Ishikawa (cell line): Measurements from ENCODE around the gene CD82.

Experiments
- CEBPB ChIP-seq: IDR thresholded peaks from 2 replicates; pipeline ENCODE4 v1.6.1; 2012
- CREB1 ChIP-seq: IDR thresholded peaks from 2 replicates; pipeline ENCODE4 v1.6.1; 2012; ENCODE audit warnings: low read depth
- EGR1 ChIP-seq: IDR thresholded peaks from 2 replicates; pipeline ENCODE4 v1.6.1; 2012
- EP300 ChIP-seq: IDR thresholded peaks from 2 replicates; pipeline ENCODE4 v1.6.1; 2012; ENCODE audit warnings: borderline replicate concordance
- FOXM1 ChIP-seq: IDR thresholded peaks from 2 replicates; pipeline ENCODE4 v1.6.1; 2012; ENCODE audit warnings: low read depth, borderline replicate concordance
- NFIC ChIP-seq: IDR thresholded peaks from 2 replicates; pipeline ENCODE4 v1.6.1; 2012
- RAD21 ChIP-seq: IDR thresholded peaks from 2 replicates; pipeline ENCODE4 v1.6.1; 2012; ENCODE audit warnings: low read depth
- TAF1 ChIP-seq: IDR thresholded peaks from 2 replicates; pipeline ENCODE4 v1.6.1; 2012; ENCODE audit warnings: low read depth, mild to moderate bottlenecking
- TCF12 ChIP-seq: IDR thresholded peaks from 2 replicates; pipeline ENCODE4 v1.6.1; 2012; ENCODE audit warnings: low read depth
- TEAD4 ChIP-seq: IDR thresholded peaks from 2 replicates; pipeline ENCODE4 v1.6.1; 2012
- YY1 ChIP-seq: IDR thresholded peaks from 2 replicates; pipeline ENCODE4 v1.6.1; 2012; ENCODE audit warnings: low read depth
- ZBTB7A ChIP-seq: IDR thresholded peaks from 2 replicates; pipeline ENCODE4 v1.6.1; 2012; ENCODE audit warnings: low read depth
- TF ChIP-seq, protein P1 (sequence below): IDR thresholded peaks from 2 replicates; pipeline ENCODE4 v1.6.1; 2012
- TF ChIP-seq, protein P2 (sequence below): IDR thresholded peaks from 2 replicates; pipeline ENCODE4 v1.6.1; 2012
- TF ChIP-seq, protein P3 (sequence below): IDR thresholded peaks from 2 replicates; pipeline ENCODE4 v1.6.1; 2012; ENCODE audit warnings: low read depth, mild to moderate bottlenecking

The CD82 gene

DNA sequence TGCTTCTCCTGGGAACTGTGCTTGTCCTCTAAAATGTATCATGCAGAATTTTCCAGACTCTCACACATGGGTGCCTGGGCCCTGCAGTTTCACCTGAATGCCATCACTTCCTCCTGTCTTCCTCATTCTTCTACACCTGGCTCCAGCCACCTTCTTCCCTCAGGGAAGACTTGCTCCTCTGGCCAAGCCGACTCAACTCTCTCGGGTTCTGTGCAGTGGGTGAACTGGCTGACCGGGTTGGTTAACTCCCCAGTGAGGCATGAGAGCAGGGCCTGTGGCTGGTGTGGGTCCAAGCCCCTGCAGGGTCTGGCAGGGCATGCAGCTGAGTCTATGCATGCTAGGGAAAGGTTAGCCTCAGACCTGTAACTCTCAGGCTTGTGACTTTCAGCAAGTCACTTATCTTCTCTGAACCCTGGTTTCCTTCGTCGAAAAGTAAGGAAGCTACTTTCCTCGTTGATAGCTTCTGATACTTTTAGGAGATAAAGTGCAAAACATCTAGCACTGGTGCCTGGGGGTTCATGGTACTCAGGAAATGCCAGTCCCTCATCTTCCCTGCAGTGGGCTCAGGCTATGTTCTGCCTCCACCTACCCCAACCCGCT lies 11.9 kb downstream of the CD82 start:
- no peak for TF ChIP-seq EGR1
- no peak for TF ChIP-seq CREB1
- no peak for TF ChIP-seq YY1
- TF ChIP-seq TAF1 = no peak
- no peak for TF ChIP-seq TEAD4
- TF ChIP-seq EP300 = no peak
- TF ChIP-seq CEBPB = no peak
- TF ChIP-seq ZBTB7A = no peak
- TF ChIP-seq, protein P1, sequence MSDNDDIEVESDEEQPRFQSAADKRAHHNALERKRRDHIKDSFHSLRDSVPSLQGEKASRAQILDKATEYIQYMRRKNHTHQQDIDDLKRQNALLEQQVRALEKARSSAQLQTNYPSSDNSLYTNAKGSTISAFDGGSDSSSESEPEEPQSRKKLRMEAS = no peak
- TF ChIP-seq TCF12 = no peak
- TF ChIP-seq FOXM1 = no peak
- TF ChIP-seq, protein P2, sequence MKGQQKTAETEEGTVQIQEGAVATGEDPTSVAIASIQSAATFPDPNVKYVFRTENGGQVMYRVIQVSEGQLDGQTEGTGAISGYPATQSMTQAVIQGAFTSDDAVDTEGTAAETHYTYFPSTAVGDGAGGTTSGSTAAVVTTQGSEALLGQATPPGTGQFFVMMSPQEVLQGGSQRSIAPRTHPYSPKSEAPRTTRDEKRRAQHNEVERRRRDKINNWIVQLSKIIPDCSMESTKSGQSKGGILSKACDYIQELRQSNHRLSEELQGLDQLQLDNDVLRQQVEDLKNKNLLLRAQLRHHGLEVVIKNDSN = no peak
- no peak for TF ChIP-seq NFIC
- TF ChIP-seq, protein P3, sequence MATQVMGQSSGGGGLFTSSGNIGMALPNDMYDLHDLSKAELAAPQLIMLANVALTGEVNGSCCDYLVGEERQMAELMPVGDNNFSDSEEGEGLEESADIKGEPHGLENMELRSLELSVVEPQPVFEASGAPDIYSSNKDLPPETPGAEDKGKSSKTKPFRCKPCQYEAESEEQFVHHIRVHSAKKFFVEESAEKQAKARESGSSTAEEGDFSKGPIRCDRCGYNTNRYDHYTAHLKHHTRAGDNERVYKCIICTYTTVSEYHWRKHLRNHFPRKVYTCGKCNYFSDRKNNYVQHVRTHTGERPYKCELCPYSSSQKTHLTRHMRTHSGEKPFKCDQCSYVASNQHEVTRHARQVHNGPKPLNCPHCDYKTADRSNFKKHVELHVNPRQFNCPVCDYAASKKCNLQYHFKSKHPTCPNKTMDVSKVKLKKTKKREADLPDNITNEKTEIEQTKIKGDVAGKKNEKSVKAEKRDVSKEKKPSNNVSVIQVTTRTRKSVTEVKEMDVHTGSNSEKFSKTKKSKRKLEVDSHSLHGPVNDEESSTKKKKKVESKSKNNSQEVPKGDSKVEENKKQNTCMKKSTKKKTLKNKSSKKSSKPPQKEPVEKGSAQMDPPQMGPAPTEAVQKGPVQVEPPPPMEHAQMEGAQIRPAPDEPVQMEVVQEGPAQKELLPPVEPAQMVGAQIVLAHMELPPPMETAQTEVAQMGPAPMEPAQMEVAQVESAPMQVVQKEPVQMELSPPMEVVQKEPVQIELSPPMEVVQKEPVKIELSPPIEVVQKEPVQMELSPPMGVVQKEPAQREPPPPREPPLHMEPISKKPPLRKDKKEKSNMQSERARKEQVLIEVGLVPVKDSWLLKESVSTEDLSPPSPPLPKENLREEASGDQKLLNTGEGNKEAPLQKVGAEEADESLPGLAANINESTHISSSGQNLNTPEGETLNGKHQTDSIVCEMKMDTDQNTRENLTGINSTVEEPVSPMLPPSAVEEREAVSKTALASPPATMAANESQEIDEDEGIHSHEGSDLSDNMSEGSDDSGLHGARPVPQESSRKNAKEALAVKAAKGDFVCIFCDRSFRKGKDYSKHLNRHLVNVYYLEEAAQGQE = no peak
- TF ChIP-seq RAD21 = no peak

DNA sequence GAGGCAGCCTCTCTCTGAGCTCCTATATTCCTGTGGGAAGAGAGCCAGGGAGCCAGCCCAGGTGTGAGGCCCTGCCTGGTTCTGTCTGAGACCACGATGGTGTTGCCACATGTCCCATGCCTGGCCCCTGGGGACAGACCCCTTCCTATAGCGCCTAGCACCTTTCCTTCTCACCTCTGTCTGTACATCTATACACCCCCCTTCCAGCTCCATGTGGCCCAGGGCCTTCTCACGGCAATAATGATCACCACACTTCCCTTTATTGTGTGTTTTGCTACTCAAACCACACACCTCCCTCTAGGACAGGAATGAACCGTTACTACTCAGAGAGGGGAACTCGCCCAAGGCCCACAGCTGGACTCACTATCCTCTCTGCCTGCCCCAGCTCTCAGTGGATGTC lies 12.8 kb downstream of the CD82 start:
- no peak for TF ChIP-seq RAD21

DNA sequence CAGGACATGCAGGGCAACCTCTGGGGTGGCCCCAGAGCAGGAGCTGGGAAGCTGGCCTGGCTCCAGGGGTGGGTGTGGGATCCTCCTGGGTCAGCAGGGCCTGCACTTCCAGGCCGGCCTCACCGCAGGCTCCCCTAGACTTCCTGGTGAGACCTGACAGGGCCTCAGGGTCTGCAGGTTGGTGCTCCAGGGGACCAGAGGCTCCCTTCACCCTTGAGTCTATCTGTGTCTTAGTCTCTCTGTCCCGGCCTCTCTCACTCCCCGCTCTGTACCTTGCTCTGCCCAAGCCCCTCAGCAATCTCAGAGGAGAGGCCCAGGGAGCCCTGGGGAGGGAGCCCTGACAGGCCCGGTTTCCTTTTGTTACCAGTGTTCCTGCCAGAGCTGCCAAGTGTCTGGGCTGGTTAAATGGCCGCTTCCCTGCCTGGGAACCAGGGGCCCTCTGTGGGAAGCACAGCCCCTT lies 13.9 kb downstream of the CD82 start:
- no peak for TF ChIP-seq CREB1

DNA sequence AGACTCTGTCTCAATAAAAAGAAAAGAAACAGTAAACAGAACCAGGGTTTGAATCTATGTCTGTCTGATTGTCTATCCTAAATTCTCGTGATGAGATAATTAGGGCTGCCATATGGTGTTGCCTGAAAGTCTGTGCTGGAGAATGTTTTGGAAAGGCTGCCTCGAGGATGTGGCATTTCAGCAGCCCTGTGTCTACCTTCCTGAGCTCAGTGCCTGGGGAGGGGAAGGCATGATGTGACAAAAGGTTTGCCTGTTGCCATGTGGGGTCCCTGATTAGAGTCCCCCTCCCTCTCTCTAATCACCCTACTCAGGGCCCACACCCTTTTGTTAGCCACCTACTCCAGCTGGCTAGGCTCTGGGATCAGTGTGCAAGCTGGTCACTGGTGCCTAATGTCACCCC lies 15.2 kb downstream of the CD82 start:
- no peak for TF ChIP-seq EGR1

DNA sequence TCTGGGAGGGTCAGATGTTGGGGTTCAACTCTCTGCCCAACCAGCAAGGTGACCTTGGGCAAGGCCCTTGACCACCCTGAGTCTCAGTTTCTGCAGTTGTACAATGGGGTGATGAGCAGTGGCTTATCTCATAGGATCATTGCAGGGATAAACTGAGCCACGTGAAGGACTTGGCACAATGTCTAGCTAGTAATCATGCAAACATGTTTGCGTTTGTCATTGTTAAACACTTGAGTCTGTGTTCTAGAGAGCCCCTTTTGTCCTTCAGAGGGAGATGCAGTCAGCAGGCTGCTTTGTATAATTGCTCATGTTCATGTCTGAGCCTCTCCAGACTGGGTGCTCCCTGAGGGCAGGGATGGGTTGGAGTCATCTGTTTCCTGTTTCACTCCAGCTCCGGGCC lies 15.8 kb downstream of the CD82 start:
- no peak for TF ChIP-seq FOXM1
- no peak for TF ChIP-seq ZBTB7A
- TF ChIP-seq NFIC = no peak
- no peak for TF ChIP-seq CEBPB
- TF ChIP-seq CREB1 = no peak
- no peak for TF ChIP-seq EP300
- TF ChIP-seq YY1 = no peak
- no peak for TF ChIP-seq RAD21
- no peak for TF ChIP-seq TAF1
- TF ChIP-seq EGR1 = no peak
- TF ChIP-seq, protein P2 = no peak
- TF ChIP-seq, protein P3 = no peak
- no peak for TF ChIP-seq TCF12
- TF ChIP-seq, protein P1 = no peak

DNA sequence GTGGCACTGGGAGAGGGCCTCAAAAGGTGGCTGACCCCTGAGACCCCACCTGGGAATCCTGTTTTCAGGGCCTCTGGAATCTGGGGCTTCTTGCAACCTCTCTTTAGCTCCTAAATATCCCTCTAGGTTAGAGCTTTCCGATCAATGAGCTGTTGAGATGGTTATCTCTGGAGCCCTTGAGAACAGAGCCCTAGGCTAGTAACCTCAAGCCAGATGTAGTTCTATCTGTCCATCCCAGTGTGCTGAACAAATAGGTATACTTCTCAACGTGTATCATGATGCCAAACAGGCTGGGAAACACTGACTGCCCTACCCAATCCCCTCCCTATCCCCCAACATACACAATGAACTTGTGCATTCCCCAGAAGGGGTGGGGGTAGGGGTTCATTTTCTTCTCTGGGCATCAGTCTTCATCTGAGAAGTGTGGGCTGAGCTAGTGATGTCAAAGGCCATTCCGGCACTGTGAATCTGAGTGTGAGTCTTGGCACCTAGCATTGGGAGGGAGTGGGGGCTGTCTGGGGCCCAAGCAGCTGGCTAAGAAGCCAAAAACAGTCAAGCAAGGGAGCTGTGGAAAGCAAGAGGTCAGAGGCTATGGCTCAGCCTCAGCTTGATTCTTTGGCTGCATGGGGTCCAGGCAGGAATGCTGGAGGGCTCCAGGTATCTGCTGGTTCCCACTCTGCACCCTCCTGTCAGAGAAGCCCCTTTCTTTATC lies 17.3 kb downstream of the CD82 start:
- no peak for TF ChIP-seq CEBPB

DNA sequence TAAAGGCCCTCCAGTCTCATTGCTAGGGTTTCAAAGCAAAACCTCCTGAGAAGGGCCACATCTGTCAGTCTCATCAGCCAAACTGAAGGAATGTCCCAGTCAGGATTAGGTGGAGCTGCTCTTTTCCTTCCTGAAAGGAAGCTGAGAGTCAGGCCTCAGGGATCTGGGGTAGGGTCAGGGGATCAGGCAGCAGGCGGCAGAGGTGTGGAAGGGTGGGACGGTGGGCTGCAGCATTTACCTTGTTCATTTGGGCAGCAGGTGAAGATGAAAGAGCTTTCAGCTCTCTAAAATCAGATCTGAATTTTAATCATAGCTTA lies 17.8 kb downstream of the CD82 start:
- no peak for TF ChIP-seq YY1
- TF ChIP-seq, protein P2 = no peak
- TF ChIP-seq, protein P1 = no peak
- TF ChIP-seq, protein P3 = no peak
- no peak for TF ChIP-seq TCF12
- TF ChIP-seq TAF1 = no peak
- TF ChIP-seq TEAD4 = no peak
- no peak for TF ChIP-seq CEBPB
